Caco-2 (cell line): ENCODE data around the gene PFKFB4. TPM values are rescaled to one million over a fixed set of nuclear protein-coding genes. Genes with fewer than 3 reads are reported as not detected.

Experiments
- BruUV-seq: library from RNA; stranded (reverse); fragments of 400-500 nt; replicated peaks from 2 replicates; lab custom pipeline; 2021; lab: Mats Ljungman, UMichigan
- CTCF ChIA-PET: fragments of 300-600 bp; sonication (Branson Sonifier 250); formaldehyde crosslinking; loops from one replicate; lab custom pipeline; 2022; ENCODE audit warnings: antibody characterized with exemption; lab: Charles Lee
- POLR2A ChIA-PET: fragments of 300-600 bp; sonication (Branson Sonifier 250); formaldehyde crosslinking; loops from one replicate; lab custom pipeline; 2022; ENCODE audit warnings: antibody characterized with exemption; lab: Charles Lee
- DNase-seq, 2 experiments: peaks; one replicate each; pipeline versions ENCODE4 v3.0.0 to v3.0.0-alpha.2; 2020 to 2022
- H3K27me3 ChIP-seq: replicated peaks from 2 replicates; pipeline ENCODE4 v1.6.0; 2011; ENCODE audit warnings: low read length; ENCODE audit not compliant: control insufficient read depth, insufficient read depth
- H3K36me3 ChIP-seq: 2 replicates; pipeline ENCODE4 v1.5.1; 2011; ENCODE audit warnings: low read length; ENCODE audit not compliant: control insufficient read depth, insufficient read depth
- H3K4me1 ChIP-seq: fragments of 250-450 bp; sonication (Bioruptor Pico); 2 replicates; pipeline ENCODE4 v1.5.1; 2020; ENCODE audit warnings: mild to moderate bottlenecking
- H3K4me3 ChIP-seq: 2 replicates; pipeline ENCODE4 v1.5.1; 2011; ENCODE audit warnings: low read depth, mild to moderate bottlenecking, control low read depth, low read length
- H3K9me3 ChIP-seq: fragments of 250-450 bp; sonication (Bioruptor Pico); 2 replicates; pipeline ENCODE4 v1.5.1; 2020; ENCODE audit warnings: mild to moderate bottlenecking, moderate library complexity
- H3K27ac Mint-ChIP-seq: one replicate; pipeline ENCODE4 v1.8.0; 2022; ENCODE audit warnings: mixed read lengths; ENCODE audit not compliant: unreplicated experiment
- H3K27me3 Mint-ChIP-seq: one replicate; pipeline ENCODE4 v1.8.0; 2022; ENCODE audit warnings: mixed read lengths; ENCODE audit not compliant: insufficient read depth, unreplicated experiment
- H3K36me3 Mint-ChIP-seq: one replicate; pipeline ENCODE4 v1.8.0; 2022; ENCODE audit warnings: mild to moderate bottlenecking, mixed read lengths; ENCODE audit not compliant: insufficient read depth, unreplicated experiment
- H3K4me1 Mint-ChIP-seq: one replicate; pipeline ENCODE4 v1.8.0; 2022; ENCODE audit warnings: low read depth, mixed read lengths; ENCODE audit not compliant: unreplicated experiment
- H3K4me3 Mint-ChIP-seq: one replicate; pipeline ENCODE4 v1.8.0; 2022; ENCODE audit warnings: mild to moderate bottlenecking, moderate library complexity, mixed read lengths; ENCODE audit not compliant: unreplicated experiment
- H3K9me3 Mint-ChIP-seq: one replicate; pipeline ENCODE4 v1.8.0; 2022; ENCODE audit warnings: mixed read lengths; ENCODE audit not compliant: unreplicated experiment
- intact Hi-C: fragments of 100-400 bp; cut with micrococcal nuclease; formaldehyde crosslinking; loops from one replicate; pipeline ENCODE4 v1.10.0; 2022; ENCODE audit not compliant: unreplicated experiment
- total RNA-seq: library from RNA; stranded (reverse); gene quantifications from 2 replicates; pipeline ENCODE4 v1.2.3, GENCODE V29; 2022
- TF ChIP-seq, protein P1 (sequence below), 2 experiments: fragments of 200-600 bp in 1 of 2; IDR thresholded peaks; 1 replicate in 1 of 2; 2 replicates in 1 of 2; pipeline versions ENCODE4 v1.5.1 to v1.8.0; 2011 to 2022; ENCODE audit warnings: antibody characterized with exemption in 1 of 2, control low read depth in 1 of 2, inconsistent platforms in 1 of 2, low read depth in 1 of 2, low read length in 1 of 2, mild to moderate bottlenecking in 1 of 2, moderate library complexity in 1 of 2; ENCODE audit not compliant: insufficient read depth in 1 of 2, severe bottlenecking in 1 of 2, unreplicated experiment in 1 of 2

The PFKFB4 gene
- total RNA-seq, 1 experiment from 2014 or later = 11.2 TPM

- no TSS peak for BruUV-seq
- ChIA-PET POLR2A (no interaction called here), CTCF (no interaction called here)
- Histone ChIP-seq H3K27me3 (no peaks in the 10 kb centered on the region), H3K4me3 (no peak overlapping the region), H3K4me1 (peaks cover 12% of the 10 kb centered on the region), H3K9me3 (no peaks in the 10 kb centered on the region), H3K36me3 (no peaks in the 10 kb centered on the region; the same call in 1 of the 2 replicates)
- Mint-ChIP-seq H3K4me1 (peaks cover 7% of the 10 kb centered on the region), H3K4me3 (no peak overlapping the region), H3K9me3 (no peaks in the 10 kb centered on the region), H3K27ac (peak overlapping the region; percentile 34), H3K27me3 (no peaks in the 10 kb centered on the region), H3K36me3 (peaks cover 32% of the 10 kb centered on the region)
- TF ChIP-seq, protein P1, sequence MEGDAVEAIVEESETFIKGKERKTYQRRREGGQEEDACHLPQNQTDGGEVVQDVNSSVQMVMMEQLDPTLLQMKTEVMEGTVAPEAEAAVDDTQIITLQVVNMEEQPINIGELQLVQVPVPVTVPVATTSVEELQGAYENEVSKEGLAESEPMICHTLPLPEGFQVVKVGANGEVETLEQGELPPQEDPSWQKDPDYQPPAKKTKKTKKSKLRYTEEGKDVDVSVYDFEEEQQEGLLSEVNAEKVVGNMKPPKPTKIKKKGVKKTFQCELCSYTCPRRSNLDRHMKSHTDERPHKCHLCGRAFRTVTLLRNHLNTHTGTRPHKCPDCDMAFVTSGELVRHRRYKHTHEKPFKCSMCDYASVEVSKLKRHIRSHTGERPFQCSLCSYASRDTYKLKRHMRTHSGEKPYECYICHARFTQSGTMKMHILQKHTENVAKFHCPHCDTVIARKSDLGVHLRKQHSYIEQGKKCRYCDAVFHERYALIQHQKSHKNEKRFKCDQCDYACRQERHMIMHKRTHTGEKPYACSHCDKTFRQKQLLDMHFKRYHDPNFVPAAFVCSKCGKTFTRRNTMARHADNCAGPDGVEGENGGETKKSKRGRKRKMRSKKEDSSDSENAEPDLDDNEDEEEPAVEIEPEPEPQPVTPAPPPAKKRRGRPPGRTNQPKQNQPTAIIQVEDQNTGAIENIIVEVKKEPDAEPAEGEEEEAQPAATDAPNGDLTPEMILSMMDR (IDR thresholded peaks at IDR 0.05; ENCODE audit: insufficient read depth in 1 of 2, low read depth in 1 of 2, low read length in 1 of 2, severe bottlenecking in 1 of 2, unreplicated experiment in 1 of 2) = no peak
- intact Hi-C loops = no loop called here
- no peak for DNase-seq
Observed at GRCh38 chr3:48596157-48596556, 39.6 kb upstream of the PFKFB4 start.

DNA sequence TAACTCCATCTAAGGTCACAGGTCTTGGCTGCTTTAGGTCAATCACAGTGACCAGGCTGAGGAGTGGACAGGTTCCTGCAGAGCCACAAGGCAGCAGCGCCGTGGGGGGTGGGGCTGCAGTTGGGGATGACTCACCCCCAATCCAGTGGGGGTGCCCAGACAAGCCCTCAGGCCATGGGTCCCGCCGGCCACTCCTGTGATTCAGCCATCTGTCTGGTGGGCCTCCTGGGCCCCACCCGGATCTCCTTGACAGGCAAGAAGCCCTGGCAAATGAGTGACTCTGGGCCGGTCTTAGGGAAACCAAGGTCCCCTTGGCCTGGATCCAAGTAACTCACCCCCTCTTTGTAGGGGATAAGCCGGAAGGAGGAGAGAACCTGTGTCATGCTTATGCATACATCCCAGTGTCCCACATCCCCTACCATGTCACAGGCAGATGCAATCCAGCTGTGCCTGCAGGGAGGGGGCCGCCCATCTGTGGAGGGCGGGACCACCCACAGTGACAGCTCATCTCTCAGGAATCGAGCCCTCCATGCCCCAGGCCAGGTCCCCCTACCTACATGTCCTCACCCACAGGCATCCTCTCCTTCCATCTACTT, 39.0 kb upstream of the PFKFB4 start:
- peak overlapping the region; percentile 34 for H3K27ac Mint-ChIP-seq
- Histone ChIP-seq H3K9me3 (no peaks in the 10 kb centered on the region), H3K27me3 (no peaks in the 10 kb centered on the region), H3K4me3 (no peak overlapping the region), H3K4me1 (peaks cover 12% of the 10 kb centered on the region), H3K36me3 (no peaks in the 10 kb centered on the region; the same call in 1 of the 2 replicates)
- H3K4me1 Mint-ChIP-seq = peaks cover 7% of the 10 kb centered on the region
- POLR2A ChIA-PET = no interaction called here
- intact Hi-C loops = no loop called here
- TF ChIP-seq, protein P1 (IDR thresholded peaks at IDR 0.05; ENCODE audit: insufficient read depth in 1 of 2, low read depth in 1 of 2, low read length in 1 of 2, severe bottlenecking in 1 of 2, unreplicated experiment in 1 of 2) = no peak
- BruUV-seq = no TSS peak
- DNase-seq = peak; percentile 25 to 64
- peaks cover 27% of the 10 kb centered on the region for H3K36me3 Mint-ChIP-seq
- H3K9me3 Mint-ChIP-seq = no peaks in the 10 kb centered on the region
- no peaks in the 10 kb centered on the region for H3K27me3 Mint-ChIP-seq
- H3K4me3 Mint-ChIP-seq = no peak overlapping the region
- CTCF ChIA-PET = no interaction called here

DNA sequence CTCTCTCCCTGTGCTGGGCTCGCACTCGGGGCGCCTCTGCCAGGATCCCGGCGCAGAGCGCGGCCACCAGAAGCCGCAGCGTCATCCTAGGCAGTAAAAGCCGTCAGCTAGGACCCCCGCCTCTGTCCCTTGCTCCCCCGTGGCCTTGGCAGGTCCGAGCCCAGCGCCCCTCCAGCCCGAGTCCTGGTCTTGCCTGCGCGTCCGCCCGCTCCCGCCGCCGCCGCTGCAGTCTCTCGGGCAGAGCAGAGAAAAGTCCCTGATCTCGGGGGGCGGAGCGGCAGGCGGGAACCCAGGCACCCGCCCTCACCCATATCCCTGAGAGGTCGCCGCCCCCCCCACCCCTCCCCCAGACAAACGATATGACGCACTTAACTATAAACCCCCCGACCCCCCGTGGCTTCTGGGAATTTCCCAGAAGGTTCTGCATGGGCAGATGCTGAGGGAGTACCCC, 38.5 kb upstream of the PFKFB4 start, which contains the start of gene COL7A1:
Gene COL7A1 (minus strand): TSS at position 255 of the 451 bp plus-strand sequence. CDS start 170 bp downstream, at position 85.
- Mint-ChIP-seq H3K9me3 (no peaks in the 10 kb centered on the region), H3K36me3 (peaks cover 22% of the 10 kb centered on the region), H3K4me3 (no peak within 1 kb of the TSS), H3K27ac (peak within 1 kb of the TSS; percentile 34), H3K4me1 (peaks cover 7% of the 10 kb centered on the region), H3K27me3 (no peaks in the 10 kb centered on the region)
- Histone ChIP-seq H3K36me3 (no peaks in the 10 kb centered on the region), H3K9me3 (no peaks in the 10 kb centered on the region), H3K4me3 (no peak within 1 kb of the TSS), H3K27me3 (no peaks in the 10 kb centered on the region), H3K4me1 (peaks cover 12% of the 10 kb centered on the region)
- intact Hi-C loops = no loop called here
- ChIA-PET CTCF (no interaction called here), POLR2A (no interaction called here)
- DNase-seq = no peak
- BruUV-seq = no TSS peak
- TF ChIP-seq, protein P1 (IDR thresholded peaks at IDR 0.05; ENCODE audit: insufficient read depth in 1 of 2, low read depth in 1 of 2, low read length in 1 of 2, severe bottlenecking in 1 of 2, unreplicated experiment in 1 of 2) = no peak
